Endothelial cell of umbilical vein (primary cell): Measurements from ENCODE around the gene CALHM5. TPM values are rescaled to one million over a fixed set of nuclear protein-coding genes. Genes with fewer than 3 reads are reported as not detected.

Experiments used
- BruUV-seq: library from RNA; stranded (reverse); fragments of 400-500 nt; replicated peaks from 2 replicates; lab custom pipeline; 2021; lab: Mats Ljungman, UMichigan
- CTCF ChIA-PET: fragments of 300-600, 350-600 bp; sonication (Branson Sonifier 250); formaldehyde crosslinking; loops from one replicate; lab custom pipeline; 2021; ENCODE audit warnings: antibody characterized with exemption, inconsistent platforms; lab: Charles Lee
- POLR2A ChIA-PET: fragments of 300-600, 350-600 bp; sonication (Branson Sonifier 250); formaldehyde crosslinking; loops from one replicate; lab custom pipeline; 2021; ENCODE audit warnings: antibody characterized with exemption, inconsistent platforms; lab: Charles Lee
- DNase-seq: peaks from one replicate; pipeline ENCODE4 v3.0.0-alpha.2; 2011; ENCODE audit warnings: low read depth, low spot score
- FAIRE-seq: peaks from 2 replicates; lab custom pipeline; 2011; peaks lifted over from hg19 to GRCh38; lab: Jason Lieb, UNC
- H2AFZ ChIP-seq: 2 replicates; pipeline ENCODE4 v1.6.0; 2012; ENCODE audit warnings: low read depth, low read length, control low read depth, inconsistent platforms
- H3K27ac ChIP-seq: 2 replicates; pipeline ENCODE4 v1.5.1; 2011; ENCODE audit warnings: low read depth, mild to moderate bottlenecking, control low read depth, low read length, moderate library complexity; ENCODE audit not compliant: insufficient read depth
- H3K27me3 ChIP-seq, 2 experiments: 2 replicates each; pipeline versions ENCODE4 v1.6.0 to v1.6.1; 2011; ENCODE audit warnings: low read length in 2 of 2, mixed read lengths in 1 of 2; ENCODE audit not compliant: control insufficient read depth in 2 of 2, insufficient read depth in 2 of 2
- H3K36me3 ChIP-seq, 2 experiments: 2 replicates in 1 of 2; 3 replicates in 1 of 2; pipeline ENCODE4 v1.5.1; 2011; ENCODE audit warnings: low read length in 2 of 2, mild to moderate bottlenecking in 1 of 2, moderate library complexity in 1 of 2; ENCODE audit not compliant: control insufficient read depth in 2 of 2, insufficient read depth in 2 of 2; ENCODE audit errors: extremely low read depth in 1 of 2
- H3K4me1 ChIP-seq: 3 replicates; pipeline ENCODE4 v1.5.1; 2011; ENCODE audit warnings: mild to moderate bottlenecking, low read length; ENCODE audit not compliant: control insufficient read depth, insufficient read depth; ENCODE audit errors: extremely low read depth
- H3K4me2 ChIP-seq: 2 replicates; pipeline ENCODE4 v1.6.1; 2011; ENCODE audit warnings: low read length, control low read depth, mixed read lengths; ENCODE audit not compliant: insufficient read depth
- H3K4me3 ChIP-seq, 3 experiments: fragments of 200-600 bp in 1 of 3; sonication (generic), shearing (Covaris generic) in 1 of 3; replicated peaks in 1 of 3; 2 replicates each; pipeline ENCODE4 v1.5.1; 2011 to 2016; ENCODE audit warnings: control low read depth in 3 of 3, low read length in 3 of 3, mild to moderate bottlenecking in 2 of 3, inconsistent platforms in 1 of 3, low read depth in 1 of 3, moderate library complexity in 1 of 3; ENCODE audit not compliant: insufficient read depth in 1 of 3
- H3K79me2 ChIP-seq: 2 replicates; pipeline ENCODE4 v1.6.0; 2012; ENCODE audit warnings: low read length, inconsistent platforms; ENCODE audit not compliant: control insufficient read depth, insufficient read depth
- H3K9ac ChIP-seq: replicated peaks from 2 replicates; pipeline ENCODE3; 2011; ENCODE audit warnings: low read length, control low read depth; ENCODE audit not compliant: insufficient read depth; ENCODE audit errors: extremely low read depth
- H3K9me1 ChIP-seq: replicated peaks from 3 replicates; pipeline ENCODE4 v1.6.0; 2011; ENCODE audit warnings: mild to moderate bottlenecking, low read length; ENCODE audit not compliant: control insufficient read depth, insufficient read depth; ENCODE audit errors: extremely low read depth
- H3K9me3 ChIP-seq: replicated peaks from 2 replicates; pipeline ENCODE4 v1.5.1; 2012; ENCODE audit warnings: low read length, inconsistent platforms; ENCODE audit not compliant: control insufficient read depth, insufficient read depth
- H4K20me1 ChIP-seq: replicated peaks from 2 replicates; pipeline ENCODE3; 2011; ENCODE audit warnings: mild to moderate bottlenecking, low read length; ENCODE audit not compliant: control insufficient read depth, insufficient read depth; ENCODE audit errors: extremely low read depth
- EZH2 ChIP-seq: IDR thresholded peaks from 2 replicates; pipeline ENCODE4 v1.6.1; 2012; ENCODE audit warnings: borderline replicate concordance, low read depth, mild to moderate bottlenecking, moderate library complexity, low read length, inconsistent platforms; ENCODE audit not compliant: severe bottlenecking
- FOS ChIP-seq: IDR thresholded peaks from 2 replicates; pipeline ENCODE4 v1.6.1; 2011; ENCODE audit warnings: mild to moderate bottlenecking, low read length, moderate library complexity, borderline replicate concordance; ENCODE audit not compliant: insufficient read depth
- GATA2 ChIP-seq: IDR thresholded peaks from 2 replicates; pipeline ENCODE4 v1.7.0; 2011; ENCODE audit warnings: low read depth, mild to moderate bottlenecking, moderate library complexity, mixed read lengths, low read length; ENCODE audit not compliant: insufficient read length, insufficient read depth
- JUN ChIP-seq: IDR thresholded peaks from 2 replicates; pipeline ENCODE4 v1.6.1; 2011; ENCODE audit warnings: borderline replicate concordance, low read depth; ENCODE audit not compliant: insufficient read length, insufficient read depth
- MYC ChIP-seq: IDR thresholded peaks from one replicate; pipeline ENCODE4 v1.6.1; 2011; ENCODE audit warnings: mild to moderate bottlenecking, low read depth, low read length
- POLR2A ChIP-seq: IDR thresholded peaks from 2 replicates; pipeline ENCODE4 v1.6.1; 2012; ENCODE audit warnings: low read depth, mild to moderate bottlenecking, control low read depth, low read length
- POLR2AphosphoS5 ChIP-seq: IDR thresholded peaks from 2 replicates; pipeline ENCODE4 v1.6.1; 2012; ENCODE audit warnings: low read depth, mild to moderate bottlenecking, control low read depth, low read length, moderate library complexity; ENCODE audit not compliant: insufficient read depth
- dilution Hi-C: fragments of 300-500 bp; cut with MboI; formaldehyde crosslinking; loops from one replicate; pipeline ENCODE4 v1.15.0; 2019; ENCODE audit warnings: low sequenced_read_pairs; ENCODE audit not compliant: extremely low pct_ligation_motif_present
- intact Hi-C: fragments of 100-400 bp; cut with micrococcal nuclease; formaldehyde crosslinking; loops from one replicate; pipeline ENCODE4 v1.10.0; 2022
- polyA plus RNA-seq, 4 experiments: library from polyadenylated mRNA; depleted of rRNA in 3 of 4; stranded (reverse) in 3 of 4; unstranded in 1 of 4; fragments of >200 nt; gene quantifications; 2 replicates each; pipeline versions ENCODE4 v1.2.1 to v1.2.3, GENCODE V29; 2011 to 2012; ENCODE audit warnings: missing spikeins in 1 of 4
- total RNA-seq: library from RNA; stranded (reverse); gene quantifications from 2 replicates; pipeline ENCODE4 v1.2.3, GENCODE V29; 2021
- TF ChIP-seq, protein P1 (sequence below): IDR thresholded peaks from 2 replicates; pipeline ENCODE4 v1.6.1; 2011; ENCODE audit not compliant: insufficient read depth, insufficient read length
- TF ChIP-seq, protein P2 (sequence below), 2 donors: IDR thresholded peaks; 1 replicate in 1 of 2; 2 replicates in 1 of 2; pipeline ENCODE4 v1.5.1; 2011; ENCODE audit warnings: low read length in 2 of 2, mild to moderate bottlenecking in 2 of 2, moderate library complexity in 2 of 2, control low read depth in 1 of 2, inconsistent platforms in 1 of 2, low read depth in 1 of 2; ENCODE audit not compliant: insufficient read depth in 1 of 2; ENCODE audit errors: extremely low read depth in 1 of 2

Gene CALHM5
- total and polyA plus RNA-seq, 2 donors (not counting 3 experiments of a cell fraction or from before 2014, with no cell fraction given) = 4.5 to 6.6 TPM

DNA sequence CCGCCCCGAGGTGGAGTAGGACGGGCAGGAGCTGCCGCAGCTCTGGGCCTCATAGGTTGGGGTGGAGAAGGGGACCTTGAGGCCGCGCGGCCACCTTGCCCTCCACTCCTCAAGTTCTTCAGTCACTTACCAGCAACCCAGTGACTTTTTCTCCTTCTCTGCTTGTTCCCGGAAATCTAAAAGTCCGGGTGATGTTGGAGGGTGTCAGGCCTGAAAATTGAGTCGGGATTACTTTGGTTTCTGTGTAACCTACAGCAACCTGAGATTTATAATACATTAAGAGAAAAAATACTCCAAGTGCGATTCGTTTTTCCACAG, 60.2 kb downstream of the CALHM5 start:
- H3K79me2 ChIP-seq = peaks cover 61% of the 10 kb centered on the region
- H3K4me3 ChIP-seq = peak overlapping the region; percentile 72 to 98 (median 98)
- ChIA-PET POLR2A (interaction anchor here (0.9 kb wide), 2 partner anchors 9 to 60 kb away, joined by 3 to 4 read pairs; partner anchors contain the start of gene CALHM5), CTCF (interaction anchor here (0.8 to 5.5 kb wide), 10 partner anchors 9 to 353 kb away, joined by 4 to 36 read pairs (median 6); partner anchors contain the start of genes CALHM5 and RSPH4A)
- no peak for DNase-seq
- no peaks in the 10 kb centered on the region for H3K9me3 ChIP-seq
- H3K36me3 ChIP-seq = peaks cover 0 to 2% of the 10 kb centered on the region in 2 experiments
- dilution Hi-C loops = no loop called here
- BruUV-seq = TSS peak; percentile 46
- H3K27me3 ChIP-seq = no peaks in the 10 kb centered on the region
- peak overlapping the region; percentile 84 for H3K27ac ChIP-seq
- no peak for FAIRE-seq
- intact Hi-C loops = loop anchor here (1.0 to 5.0 kb wide), 6 partner anchors 60 to 292 kb away; partner anchors contain the start of genes CALHM5, DSE, KPNA5 and TSPYL1
- H4K20me1 ChIP-seq = no peaks in the 10 kb centered on the region
- TF ChIP-seq, protein P1, sequence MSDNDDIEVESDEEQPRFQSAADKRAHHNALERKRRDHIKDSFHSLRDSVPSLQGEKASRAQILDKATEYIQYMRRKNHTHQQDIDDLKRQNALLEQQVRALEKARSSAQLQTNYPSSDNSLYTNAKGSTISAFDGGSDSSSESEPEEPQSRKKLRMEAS = no peak
- TF ChIP-seq POLR2A (no peak), POLR2AphosphoS5 (no peak), JUN (no peak), GATA2 (no peak), MYC (no peak), EZH2 (no peak), FOS (no peak)
- TF ChIP-seq, protein P2, sequence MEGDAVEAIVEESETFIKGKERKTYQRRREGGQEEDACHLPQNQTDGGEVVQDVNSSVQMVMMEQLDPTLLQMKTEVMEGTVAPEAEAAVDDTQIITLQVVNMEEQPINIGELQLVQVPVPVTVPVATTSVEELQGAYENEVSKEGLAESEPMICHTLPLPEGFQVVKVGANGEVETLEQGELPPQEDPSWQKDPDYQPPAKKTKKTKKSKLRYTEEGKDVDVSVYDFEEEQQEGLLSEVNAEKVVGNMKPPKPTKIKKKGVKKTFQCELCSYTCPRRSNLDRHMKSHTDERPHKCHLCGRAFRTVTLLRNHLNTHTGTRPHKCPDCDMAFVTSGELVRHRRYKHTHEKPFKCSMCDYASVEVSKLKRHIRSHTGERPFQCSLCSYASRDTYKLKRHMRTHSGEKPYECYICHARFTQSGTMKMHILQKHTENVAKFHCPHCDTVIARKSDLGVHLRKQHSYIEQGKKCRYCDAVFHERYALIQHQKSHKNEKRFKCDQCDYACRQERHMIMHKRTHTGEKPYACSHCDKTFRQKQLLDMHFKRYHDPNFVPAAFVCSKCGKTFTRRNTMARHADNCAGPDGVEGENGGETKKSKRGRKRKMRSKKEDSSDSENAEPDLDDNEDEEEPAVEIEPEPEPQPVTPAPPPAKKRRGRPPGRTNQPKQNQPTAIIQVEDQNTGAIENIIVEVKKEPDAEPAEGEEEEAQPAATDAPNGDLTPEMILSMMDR (IDR thresholded peaks at IDR 0.05; ENCODE audit: extremely low read depth in 1 of 2, insufficient read depth in 1 of 2, low read depth in 1 of 2, low read length in 2 of 2) = no peak
- peaks cover 33% of the 10 kb centered on the region for H3K4me1 ChIP-seq
- H3K9ac ChIP-seq = peak overlapping the region; percentile 94
- peak overlapping the region; percentile 99 for H3K4me2 ChIP-seq
- peak overlapping the region; percentile 92 for H2AFZ ChIP-seq
- H3K9me1 ChIP-seq = no peaks in the 10 kb centered on the region
